ENCODE data around the gene TOM1. TPM values are rescaled to one million over a fixed set of nuclear protein-coding genes. Genes with fewer than 3 reads are reported as not detected.

Gene TOM1
- total RNA-seq = 118 and 131 TPM in 2 replicates

DNA sequence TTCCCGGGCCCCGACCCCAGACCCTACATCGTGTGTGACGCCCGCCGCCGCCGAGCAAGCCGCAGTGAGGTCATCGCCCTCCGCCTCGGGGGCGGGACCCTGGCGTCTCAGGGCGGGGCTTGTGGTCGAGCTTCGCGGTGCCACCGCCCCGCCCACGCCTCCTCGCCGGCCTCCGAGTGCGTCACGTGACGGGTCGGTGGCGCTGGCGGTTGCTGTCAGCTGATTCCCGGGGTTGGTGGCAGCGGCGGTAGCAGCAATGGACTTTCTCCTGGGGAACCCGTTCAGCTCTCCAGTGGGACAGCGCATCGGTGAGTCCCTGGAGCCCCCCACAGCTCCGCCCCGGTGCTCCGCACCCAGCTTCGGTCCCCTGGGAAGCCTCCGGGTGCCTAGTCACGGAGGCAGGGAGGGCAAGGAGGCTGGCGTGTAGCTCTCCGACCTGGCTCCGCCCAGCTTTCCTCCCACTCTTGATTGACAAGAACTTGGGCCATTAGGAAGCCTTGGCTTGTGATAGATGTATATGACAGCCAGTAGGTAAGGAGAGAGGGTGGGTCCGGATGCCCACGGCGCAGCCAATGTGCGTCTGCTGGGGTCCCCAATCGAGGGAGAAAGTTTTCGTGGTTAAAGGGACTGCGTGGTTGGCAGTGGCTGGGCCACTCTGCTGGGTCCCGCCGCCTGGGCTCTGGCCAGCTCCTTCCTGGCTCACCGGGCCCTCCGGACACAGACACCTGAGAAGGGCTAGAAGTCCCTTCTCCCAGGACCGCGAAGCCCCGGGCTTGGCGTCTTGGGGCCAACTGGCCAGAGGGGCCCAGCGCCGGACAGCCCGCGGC is at the start of gene TOM1:
Gene TOM1 (plus strand): TSS at position 222 of the 827 bp plus-strand sequence. CDS start 35 bp downstream, at position 257.
- peak within 1 kb of the TSS; percentile 100 for H3K27ac ChIP-seq (ENCODE audit: low read depth, low read length)
- H3K4me3 ChIP-seq (ENCODE audit: insufficient read depth, low read length) = peak within 1 kb of the TSS; percentile 90
- H3K36me3 ChIP-seq (ENCODE audit: insufficient read depth, low read length) = peaks cover 32% of the 10 kb centered on the region
- no peaks in the 10 kb centered on the region for H3K9me3 ChIP-seq (ENCODE audit: low read depth, low read length)
- peak; percentile 96 for DNase-seq (ENCODE audit: insufficient read length, low spot score, missing footprints)
- no peaks in the 10 kb centered on the region for H4K20me1 ChIP-seq (ENCODE audit: insufficient read depth, low read length)
- peak within 1 kb of the TSS; percentile 93 for H3K4me2 ChIP-seq (ENCODE audit: insufficient read depth, low read length)
- TF ChIP-seq, protein P1, sequence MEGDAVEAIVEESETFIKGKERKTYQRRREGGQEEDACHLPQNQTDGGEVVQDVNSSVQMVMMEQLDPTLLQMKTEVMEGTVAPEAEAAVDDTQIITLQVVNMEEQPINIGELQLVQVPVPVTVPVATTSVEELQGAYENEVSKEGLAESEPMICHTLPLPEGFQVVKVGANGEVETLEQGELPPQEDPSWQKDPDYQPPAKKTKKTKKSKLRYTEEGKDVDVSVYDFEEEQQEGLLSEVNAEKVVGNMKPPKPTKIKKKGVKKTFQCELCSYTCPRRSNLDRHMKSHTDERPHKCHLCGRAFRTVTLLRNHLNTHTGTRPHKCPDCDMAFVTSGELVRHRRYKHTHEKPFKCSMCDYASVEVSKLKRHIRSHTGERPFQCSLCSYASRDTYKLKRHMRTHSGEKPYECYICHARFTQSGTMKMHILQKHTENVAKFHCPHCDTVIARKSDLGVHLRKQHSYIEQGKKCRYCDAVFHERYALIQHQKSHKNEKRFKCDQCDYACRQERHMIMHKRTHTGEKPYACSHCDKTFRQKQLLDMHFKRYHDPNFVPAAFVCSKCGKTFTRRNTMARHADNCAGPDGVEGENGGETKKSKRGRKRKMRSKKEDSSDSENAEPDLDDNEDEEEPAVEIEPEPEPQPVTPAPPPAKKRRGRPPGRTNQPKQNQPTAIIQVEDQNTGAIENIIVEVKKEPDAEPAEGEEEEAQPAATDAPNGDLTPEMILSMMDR (IDR thresholded peaks at IDR 0.05; ENCODE audit: extremely low read depth, low read depth, low read length) = no peak
- H3K27me3 ChIP-seq (ENCODE audit: insufficient read depth, low read length) = no peaks in the 10 kb centered on the region
- H3K4me1 ChIP-seq (ENCODE audit: insufficient read depth, low read length) = peaks cover 37% of the 10 kb centered on the region
- peak within 1 kb of the TSS; percentile 67 for H2AFZ ChIP-seq (ENCODE audit: low read length)
- H3K79me2 ChIP-seq (ENCODE audit: insufficient read depth, low read length) = peaks cover 27% of the 10 kb centered on the region

DNA sequence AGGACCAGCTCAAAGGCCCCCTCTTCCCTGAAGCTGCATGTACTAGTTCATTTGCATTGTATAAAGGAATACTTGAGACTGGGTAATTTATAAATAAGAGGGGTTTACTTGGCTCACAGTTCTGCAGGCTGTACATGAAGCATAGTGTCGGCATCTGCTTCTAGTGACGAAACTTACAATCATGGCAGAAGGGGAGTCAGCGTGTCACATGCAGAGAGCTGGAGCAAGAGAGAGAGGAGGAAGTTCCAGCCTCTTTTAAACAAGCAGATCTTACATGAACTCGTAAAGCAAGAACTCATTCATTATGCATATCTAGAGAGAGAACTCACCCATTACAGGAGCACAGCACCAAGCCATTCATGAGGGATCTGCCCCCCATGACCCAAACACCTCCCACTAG is 49.5 kb upstream of the TOM1 start:
- H3K27ac ChIP-seq (ENCODE audit: low read depth, low read length) = no peak overlapping the region
- no peak overlapping the region for H3K4me3 ChIP-seq (ENCODE audit: insufficient read depth, low read length)
- DNase-seq (ENCODE audit: insufficient read length, low spot score, missing footprints) = no peak
- no peaks in the 10 kb centered on the region for H3K9me3 ChIP-seq (ENCODE audit: low read depth, low read length)
- H3K4me1 ChIP-seq (ENCODE audit: insufficient read depth, low read length) = no peaks in the 10 kb centered on the region
- H4K20me1 ChIP-seq (ENCODE audit: insufficient read depth, low read length) = no peaks in the 10 kb centered on the region
- no peaks in the 10 kb centered on the region for H3K79me2 ChIP-seq (ENCODE audit: insufficient read depth, low read length)
- no peak overlapping the region for H3K4me2 ChIP-seq (ENCODE audit: insufficient read depth, low read length)
- H3K36me3 ChIP-seq (ENCODE audit: insufficient read depth, low read length) = no peaks in the 10 kb centered on the region
- H2AFZ ChIP-seq (ENCODE audit: low read length) = no peak overlapping the region
- H3K27me3 ChIP-seq (ENCODE audit: insufficient read depth, low read length) = no peaks in the 10 kb centered on the region
- TF ChIP-seq, protein P1 (IDR thresholded peaks at IDR 0.05; ENCODE audit: extremely low read depth, low read depth, low read length) = no peak

DNA sequence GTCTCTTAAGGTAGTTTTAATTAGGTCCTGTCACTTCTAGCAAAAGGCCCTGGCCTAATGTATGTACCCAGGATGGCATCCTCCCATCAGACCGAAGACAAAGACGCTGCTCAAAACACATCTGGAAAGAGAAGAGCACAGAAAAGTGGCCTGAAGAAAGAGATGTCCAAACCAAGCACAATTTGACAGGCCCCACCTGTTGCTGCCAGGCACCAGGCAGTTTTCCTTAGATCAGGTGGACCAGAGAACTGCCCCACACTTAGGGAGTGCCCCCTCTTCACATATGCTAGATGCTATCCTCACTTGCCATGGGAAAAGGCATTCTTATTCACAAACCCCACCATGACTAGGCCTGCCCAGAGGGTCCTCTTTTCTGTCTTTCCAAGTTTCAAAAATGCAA is 45.7 kb upstream of the TOM1 start:
- Histone ChIP-seq H3K27ac (ENCODE audit: low read depth, low read length) (no peak overlapping the region), H3K4me2 (ENCODE audit: insufficient read depth, low read length) (no peak overlapping the region), H3K9me3 (ENCODE audit: low read depth, low read length) (no peaks in the 10 kb centered on the region), H3K79me2 (ENCODE audit: insufficient read depth, low read length) (peaks cover 24% of the 10 kb centered on the region), H3K36me3 (ENCODE audit: insufficient read depth, low read length) (no peaks in the 10 kb centered on the region), H2AFZ (ENCODE audit: low read length) (no peak overlapping the region), H3K4me1 (ENCODE audit: insufficient read depth, low read length) (peaks cover 14% of the 10 kb centered on the region), H3K27me3 (ENCODE audit: insufficient read depth, low read length) (no peaks in the 10 kb centered on the region), H3K4me3 (ENCODE audit: insufficient read depth, low read length) (no peak overlapping the region), H4K20me1 (ENCODE audit: insufficient read depth, low read length) (peaks cover 3% of the 10 kb centered on the region)
- TF ChIP-seq, protein P1 (IDR thresholded peaks at IDR 0.05; ENCODE audit: extremely low read depth, low read depth, low read length) = no peak
- DNase-seq (ENCODE audit: insufficient read length, low spot score, missing footprints) = no peak

DNA sequence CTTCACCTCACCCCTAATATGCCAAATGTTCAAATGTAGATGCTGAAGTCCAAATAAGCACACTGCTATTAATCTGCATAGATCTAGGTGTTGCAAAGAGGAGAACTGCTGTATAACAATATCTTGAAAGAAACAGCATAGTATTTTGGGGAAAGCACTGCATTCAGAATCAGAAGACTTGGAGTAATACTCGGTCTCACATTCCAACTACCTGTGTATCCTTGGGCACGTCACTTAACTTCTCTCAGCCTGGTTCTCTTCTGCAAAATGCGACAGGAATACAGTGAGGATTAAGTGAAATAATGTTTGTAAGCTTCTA is 42.7 kb upstream of the TOM1 start:
- H3K4me1 ChIP-seq (ENCODE audit: insufficient read depth, low read length) = peaks cover 15% of the 10 kb centered on the region
- no peaks in the 10 kb centered on the region for H3K27me3 ChIP-seq (ENCODE audit: insufficient read depth, low read length)
- peak overlapping the region; percentile 78 for H3K27ac ChIP-seq (ENCODE audit: low read depth, low read length)
- H3K36me3 ChIP-seq (ENCODE audit: insufficient read depth, low read length) = no peaks in the 10 kb centered on the region
- H3K4me2 ChIP-seq (ENCODE audit: insufficient read depth, low read length) = peak overlapping the region; percentile 92
- H3K9me3 ChIP-seq (ENCODE audit: low read depth, low read length) = no peaks in the 10 kb centered on the region
- TF ChIP-seq, protein P1 (IDR thresholded peaks at IDR 0.05; ENCODE audit: extremely low read depth, low read depth, low read length) = no peak
- H3K79me2 ChIP-seq (ENCODE audit: insufficient read depth, low read length) = peaks cover 47% of the 10 kb centered on the region
- H2AFZ ChIP-seq (ENCODE audit: low read length) = peak overlapping the region; percentile 97
- H3K4me3 ChIP-seq (ENCODE audit: insufficient read depth, low read length) = peak overlapping the region; percentile 91
- peaks cover 13% of the 10 kb centered on the region for H4K20me1 ChIP-seq (ENCODE audit: insufficient read depth, low read length)
- no peak for DNase-seq (ENCODE audit: insufficient read length, low spot score, missing footprints)
